Retinal pigment epithelial cell (primary cell): ENCODE results near the gene CCL8.

Source experiments
- DNase-seq: peaks from one replicate; pipeline ENCODE4 v3.0.0-alpha.2; 2010; ENCODE audit warnings: low read depth
- H3K4me3 ChIP-seq: 2 replicates; pipeline ENCODE4 v1.5.1; 2011; ENCODE audit warnings: mild to moderate bottlenecking, low read length, control low read depth, moderate library complexity
- CTCF ChIP-seq: conservative IDR thresholded peaks from 2 replicates; pipeline ENCODE4 v1.5.1; 2011; ENCODE audit warnings: low read depth, low read length, control low read depth, inconsistent platforms

The CCL8 gene

GRCh38 chr17:34369571-34369970, 50.3 kb downstream of the CCL8 start:
- DNase-seq = no peak
- TF ChIP-seq CTCF = no peak

GRCh38 chr17:34370376-34370996, 51.3 kb downstream of the CCL8 start:
- no peak for TF ChIP-seq CTCF
- no peak for DNase-seq
- no peak overlapping the region for H3K4me3 ChIP-seq

More at GRCh38 chr17:34369571-34369970, 50.3 kb downstream of the CCL8 start:
- H3K4me3 ChIP-seq = no peak overlapping the region

- TF ChIP-seq CTCF = no peak
- no peak for DNase-seq
- H3K4me3 ChIP-seq = no peak overlapping the region
Observed at GRCh38 chr17:34370997-34371395, 51.8 kb downstream of the CCL8 start.
